ENCODE results near the gene MPZL3.

DNA sequence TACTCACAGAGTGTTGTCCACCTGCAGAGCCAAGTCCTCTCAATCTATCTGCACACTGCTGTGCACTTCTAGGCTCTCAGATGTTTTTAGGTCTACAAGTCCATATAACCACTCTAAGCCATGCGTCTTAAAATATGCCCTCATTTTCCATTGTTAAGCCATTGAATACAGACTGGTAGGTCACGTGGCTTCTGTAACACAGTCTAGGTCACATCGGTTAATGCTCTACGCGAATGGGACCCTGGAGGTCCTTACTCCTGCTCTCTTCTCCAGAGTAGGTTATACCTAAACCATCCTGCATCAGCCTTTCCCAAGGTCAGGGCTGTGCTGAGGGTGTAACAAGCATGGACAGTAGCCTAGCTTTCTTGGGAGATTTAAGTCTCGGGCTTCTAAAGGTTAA is 28.2 kb downstream of the MPZL3 start:
- TF ChIP-seq MXI1 (IDR thresholded peaks at IDR 0.05; ENCODE audit: low read depth, low read length), result no peak
- TF ChIP-seq, protein P1, sequence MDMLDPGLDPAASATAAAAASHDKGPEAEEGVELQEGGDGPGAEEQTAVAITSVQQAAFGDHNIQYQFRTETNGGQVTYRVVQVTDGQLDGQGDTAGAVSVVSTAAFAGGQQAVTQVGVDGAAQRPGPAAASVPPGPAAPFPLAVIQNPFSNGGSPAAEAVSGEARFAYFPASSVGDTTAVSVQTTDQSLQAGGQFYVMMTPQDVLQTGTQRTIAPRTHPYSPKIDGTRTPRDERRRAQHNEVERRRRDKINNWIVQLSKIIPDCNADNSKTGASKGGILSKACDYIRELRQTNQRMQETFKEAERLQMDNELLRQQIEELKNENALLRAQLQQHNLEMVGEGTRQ (IDR thresholded peaks at IDR 0.05; ENCODE audit: borderline replicate concordance, low read depth, low read length), result no peak
- TF ChIP-seq CTCF (IDR thresholded peaks at IDR 0.05), result no peak
- TF ChIP-seq YY1 (IDR thresholded peaks at IDR 0.05; ENCODE audit: low read depth), result no peak
- no peak for TF ChIP-seq RFX5 (IDR thresholded peaks at IDR 0.05; ENCODE audit: low read length)
- TF ChIP-seq SIN3A (IDR thresholded peaks at IDR 0.05; ENCODE audit: borderline replicate concordance, low read depth, low read length), result no peak
- TF ChIP-seq, protein P2, sequence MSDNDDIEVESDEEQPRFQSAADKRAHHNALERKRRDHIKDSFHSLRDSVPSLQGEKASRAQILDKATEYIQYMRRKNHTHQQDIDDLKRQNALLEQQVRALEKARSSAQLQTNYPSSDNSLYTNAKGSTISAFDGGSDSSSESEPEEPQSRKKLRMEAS (IDR thresholded peaks at IDR 0.05; ENCODE audit: low read depth), result no peak
- TF ChIP-seq TAF1 (IDR thresholded peaks at IDR 0.05; ENCODE audit: borderline replicate concordance, low read depth, low read length), result no peak
- TF ChIP-seq, protein P3, sequence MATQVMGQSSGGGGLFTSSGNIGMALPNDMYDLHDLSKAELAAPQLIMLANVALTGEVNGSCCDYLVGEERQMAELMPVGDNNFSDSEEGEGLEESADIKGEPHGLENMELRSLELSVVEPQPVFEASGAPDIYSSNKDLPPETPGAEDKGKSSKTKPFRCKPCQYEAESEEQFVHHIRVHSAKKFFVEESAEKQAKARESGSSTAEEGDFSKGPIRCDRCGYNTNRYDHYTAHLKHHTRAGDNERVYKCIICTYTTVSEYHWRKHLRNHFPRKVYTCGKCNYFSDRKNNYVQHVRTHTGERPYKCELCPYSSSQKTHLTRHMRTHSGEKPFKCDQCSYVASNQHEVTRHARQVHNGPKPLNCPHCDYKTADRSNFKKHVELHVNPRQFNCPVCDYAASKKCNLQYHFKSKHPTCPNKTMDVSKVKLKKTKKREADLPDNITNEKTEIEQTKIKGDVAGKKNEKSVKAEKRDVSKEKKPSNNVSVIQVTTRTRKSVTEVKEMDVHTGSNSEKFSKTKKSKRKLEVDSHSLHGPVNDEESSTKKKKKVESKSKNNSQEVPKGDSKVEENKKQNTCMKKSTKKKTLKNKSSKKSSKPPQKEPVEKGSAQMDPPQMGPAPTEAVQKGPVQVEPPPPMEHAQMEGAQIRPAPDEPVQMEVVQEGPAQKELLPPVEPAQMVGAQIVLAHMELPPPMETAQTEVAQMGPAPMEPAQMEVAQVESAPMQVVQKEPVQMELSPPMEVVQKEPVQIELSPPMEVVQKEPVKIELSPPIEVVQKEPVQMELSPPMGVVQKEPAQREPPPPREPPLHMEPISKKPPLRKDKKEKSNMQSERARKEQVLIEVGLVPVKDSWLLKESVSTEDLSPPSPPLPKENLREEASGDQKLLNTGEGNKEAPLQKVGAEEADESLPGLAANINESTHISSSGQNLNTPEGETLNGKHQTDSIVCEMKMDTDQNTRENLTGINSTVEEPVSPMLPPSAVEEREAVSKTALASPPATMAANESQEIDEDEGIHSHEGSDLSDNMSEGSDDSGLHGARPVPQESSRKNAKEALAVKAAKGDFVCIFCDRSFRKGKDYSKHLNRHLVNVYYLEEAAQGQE (IDR thresholded peaks at IDR 0.05; ENCODE audit: low read depth, low read length), result no peak
- TF ChIP-seq FOXM1 (IDR thresholded peaks at IDR 0.05; ENCODE audit: low read depth), result no peak
- no peak for TF ChIP-seq MEF2A (IDR thresholded peaks at IDR 0.05; ENCODE audit: borderline replicate concordance, low read depth)
- TF ChIP-seq RCOR1 (IDR thresholded peaks at IDR 0.05; ENCODE audit: low read length), result no peak
- TF ChIP-seq RAD21 (IDR thresholded peaks at IDR 0.05; ENCODE audit: low read length), result no peak

All from SK-N-SH (cell line).